Panc1 (cell line): ENCODE data around the gene KPNB1. TPM values are rescaled to one million over a fixed set of nuclear protein-coding genes. Genes with fewer than 3 reads are reported as not detected.

Experiments
- ATAC-seq: fragments of 200-7000 bp; cut with Tn5 transposase; 2 replicates; pipeline ENCODE4 v1.9.1; 2020; ENCODE audit warnings: mild to moderate bottlenecking, moderate library complexity
- BruUV-seq: library from RNA; stranded (reverse); fragments of 400-500 nt; replicated peaks from 2 replicates; lab custom pipeline; 2021; lab: Mats Ljungman, UMichigan
- CTCF ChIA-PET: fragments of 300-600 bp; sonication (Branson Sonifier 250); formaldehyde crosslinking; loops from one replicate; lab custom pipeline; 2022; ENCODE audit warnings: antibody characterized with exemption; lab: Charles Lee
- POLR2A ChIA-PET: fragments of 300-600 bp; sonication (Branson Sonifier 250); formaldehyde crosslinking; loops from one replicate; lab custom pipeline; 2022; ENCODE audit warnings: antibody characterized with exemption; lab: Charles Lee
- DNase-seq: peaks from one replicate; pipeline ENCODE4 v3.0.0-alpha.2; 2010; ENCODE audit warnings: low read depth, low spot score
- H3K27ac ChIP-seq: 2 replicates; pipeline ENCODE4 v1.5.1; 2011; ENCODE audit warnings: mild to moderate bottlenecking, low read length, inconsistent platforms
- H3K27me3 ChIP-seq: fragments of 200-500 bp; sonication (Bioruptor generic); 2 replicates; pipeline ENCODE4 v1.6.0; 2014; ENCODE audit warnings: low read length, inconsistent platforms; ENCODE audit not compliant: control insufficient read depth, insufficient read depth
- H3K36me3 ChIP-seq: fragments of 200-500 bp; sonication (Bioruptor generic); 2 replicates; pipeline ENCODE4 v1.5.1; 2014; ENCODE audit warnings: inconsistent platforms, mild to moderate bottlenecking, low read length, moderate library complexity; ENCODE audit not compliant: control insufficient read depth, insufficient read depth
- H3K4me1 ChIP-seq: 2 replicates; pipeline ENCODE4 v1.5.1; 2011; ENCODE audit warnings: inconsistent platforms, mild to moderate bottlenecking, low read length, moderate library complexity; ENCODE audit not compliant: control insufficient read depth, insufficient read depth
- H3K4me3 ChIP-seq, 2 experiments: 2 replicates each; pipeline ENCODE4 v1.5.1; 2011 to 2012; ENCODE audit warnings: low read depth in 2 of 2, low read length in 2 of 2, mild to moderate bottlenecking in 2 of 2, inconsistent platforms in 1 of 2, moderate library complexity in 1 of 2
- H3K9me3 ChIP-seq: fragments of 200-500 bp; sonication (Bioruptor generic); 2 replicates; pipeline ENCODE4 v1.5.1; 2014; ENCODE audit warnings: low read depth, mild to moderate bottlenecking, inconsistent platforms, low read length, moderate library complexity; ENCODE audit not compliant: control insufficient read depth, insufficient read depth
- POLR2AphosphoS5 ChIP-seq: IDR thresholded peaks from 2 replicates; pipeline ENCODE4 v1.6.1; 2012; ENCODE audit warnings: mild to moderate bottlenecking, low read depth, low read length, moderate library complexity
- SIN3A ChIP-seq: IDR thresholded peaks from 2 replicates; pipeline ENCODE4 v1.6.1; 2012; ENCODE audit warnings: low read depth, mild to moderate bottlenecking, low read length, moderate library complexity, borderline replicate concordance; ENCODE audit not compliant: insufficient read depth
- TCF7L2 ChIP-seq: IDR thresholded peaks from 2 replicates; pipeline ENCODE4 v1.6.1; 2011; ENCODE audit warnings: mild to moderate bottlenecking, low read depth, low read length, inconsistent platforms
- in situ Hi-C: cut with HindIII; loops from 2 replicates; pipeline ENCODE4 v1.10.0; 2016; ENCODE audit warnings: low sequenced_read_pairs, low pct_unique_long_range_greater_than_20kb
- intact Hi-C: fragments of 100-400 bp; cut with micrococcal nuclease; formaldehyde crosslinking; loops from one replicate; pipeline ENCODE4 v1.10.0; 2022; ENCODE audit not compliant: unreplicated experiment
- total RNA-seq: library from RNA; stranded (reverse); gene quantifications from one replicate; pipeline ENCODE4 v1.2.1, GENCODE V29; 2021; ENCODE audit not compliant: unreplicated experiment
- TF ChIP-seq, protein P1 (sequence below), 2 experiments: IDR thresholded peaks; 2 replicates each; pipeline ENCODE4 v1.6.1; 2011 to 2012; ENCODE audit warnings: low read depth in 2 of 2, control low read depth in 1 of 2, low read length in 1 of 2, mild to moderate bottlenecking in 1 of 2, moderate library complexity in 1 of 2; ENCODE audit not compliant: insufficient read depth in 1 of 2
- TF ChIP-seq, protein P2 (sequence below): fragments of 450-650 bp; IDR thresholded peaks from 2 replicates; pipeline ENCODE4 v1.5.1; 2017; ENCODE audit warnings: mild to moderate bottlenecking

Gene KPNB1
- total RNA-seq, 1 experiment from 2014 or later: 666 TPM

- no peaks in the 10 kb centered on the region for H3K9me3 ChIP-seq
- no peak overlapping the region for H3K4me3 ChIP-seq
- peaks cover 22% of the 10 kb centered on the region for H3K4me1 ChIP-seq
- in situ Hi-C loops (no loop called here), intact Hi-C loops (no loop called here)
- POLR2A ChIA-PET: interaction anchor here (0.6 kb wide), 2 partner anchors 48 to 239 kb away, joined by 3 to 8 read pairs; no protein-coding TSS in a partner anchor
- no peaks in the 10 kb centered on the region for H3K27me3 ChIP-seq
- peaks cover 29% of the 10 kb centered on the region for H3K36me3 ChIP-seq
- no peak overlapping the region for H3K27ac ChIP-seq
- no peak for ATAC-seq
- no TSS peak for BruUV-seq
- no peak for DNase-seq
- CTCF ChIA-PET: no interaction called here
- peak; percentile 82 for TF ChIP-seq POLR2AphosphoS5
- no peak for TF ChIP-seq SIN3A
These were observed 34.9 kb downstream of the KPNB1 start for GRCh38 chr17:47684535-47685193.

DNA sequence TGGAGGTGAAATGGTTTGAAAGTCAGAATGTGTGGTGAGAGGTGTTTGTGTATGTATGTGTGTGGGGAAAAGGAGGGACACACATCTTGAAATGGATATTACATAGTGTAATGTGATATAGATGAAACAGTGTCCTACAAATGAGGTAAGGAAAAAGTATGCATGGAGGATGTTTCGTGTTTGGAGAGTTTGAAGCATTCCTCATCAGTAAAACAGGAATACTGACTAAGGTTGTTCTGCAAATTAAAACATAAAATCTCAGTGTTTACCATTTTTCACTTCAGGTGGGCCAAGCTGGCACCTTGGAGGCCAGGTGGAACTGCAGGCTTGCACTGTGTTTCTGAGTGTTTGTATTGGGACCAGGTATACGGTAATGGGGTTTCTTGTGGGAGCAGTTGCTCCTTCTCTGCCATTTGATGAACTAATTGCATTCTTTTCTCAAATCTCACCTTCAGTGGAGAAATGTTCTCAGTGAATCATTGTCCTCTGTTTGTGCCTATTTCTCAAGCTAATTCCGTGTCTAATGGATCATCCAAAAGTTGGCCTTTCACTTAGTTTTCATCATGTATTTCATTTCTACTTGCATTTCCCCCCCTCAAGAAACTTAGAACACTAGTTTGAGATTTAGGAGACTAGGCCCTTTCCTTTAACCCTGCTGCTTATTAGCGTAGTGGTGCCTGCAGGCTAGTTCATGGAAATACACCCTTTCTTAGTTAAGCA is 36.0 kb downstream of the KPNB1 start:
- Histone ChIP-seq H3K36me3 (peaks cover 20% of the 10 kb centered on the region), H3K4me1 (peaks cover 22% of the 10 kb centered on the region), H3K9me3 (no peaks in the 10 kb centered on the region), H3K4me3 (no peak overlapping the region), H3K27ac (no peak overlapping the region), H3K27me3 (no peaks in the 10 kb centered on the region)
- intact Hi-C loops (no loop called here), in situ Hi-C loops (no loop called here)
- ChIA-PET POLR2A (interaction anchor here (0.6 kb wide), 1 partner anchor 47 kb away, joined by 8 read pairs; no protein-coding TSS in a partner anchor), CTCF (no interaction called here)
- BruUV-seq: no TSS peak
- DNase-seq (no peak), ATAC-seq (no peak)
- TF ChIP-seq, protein P1, sequence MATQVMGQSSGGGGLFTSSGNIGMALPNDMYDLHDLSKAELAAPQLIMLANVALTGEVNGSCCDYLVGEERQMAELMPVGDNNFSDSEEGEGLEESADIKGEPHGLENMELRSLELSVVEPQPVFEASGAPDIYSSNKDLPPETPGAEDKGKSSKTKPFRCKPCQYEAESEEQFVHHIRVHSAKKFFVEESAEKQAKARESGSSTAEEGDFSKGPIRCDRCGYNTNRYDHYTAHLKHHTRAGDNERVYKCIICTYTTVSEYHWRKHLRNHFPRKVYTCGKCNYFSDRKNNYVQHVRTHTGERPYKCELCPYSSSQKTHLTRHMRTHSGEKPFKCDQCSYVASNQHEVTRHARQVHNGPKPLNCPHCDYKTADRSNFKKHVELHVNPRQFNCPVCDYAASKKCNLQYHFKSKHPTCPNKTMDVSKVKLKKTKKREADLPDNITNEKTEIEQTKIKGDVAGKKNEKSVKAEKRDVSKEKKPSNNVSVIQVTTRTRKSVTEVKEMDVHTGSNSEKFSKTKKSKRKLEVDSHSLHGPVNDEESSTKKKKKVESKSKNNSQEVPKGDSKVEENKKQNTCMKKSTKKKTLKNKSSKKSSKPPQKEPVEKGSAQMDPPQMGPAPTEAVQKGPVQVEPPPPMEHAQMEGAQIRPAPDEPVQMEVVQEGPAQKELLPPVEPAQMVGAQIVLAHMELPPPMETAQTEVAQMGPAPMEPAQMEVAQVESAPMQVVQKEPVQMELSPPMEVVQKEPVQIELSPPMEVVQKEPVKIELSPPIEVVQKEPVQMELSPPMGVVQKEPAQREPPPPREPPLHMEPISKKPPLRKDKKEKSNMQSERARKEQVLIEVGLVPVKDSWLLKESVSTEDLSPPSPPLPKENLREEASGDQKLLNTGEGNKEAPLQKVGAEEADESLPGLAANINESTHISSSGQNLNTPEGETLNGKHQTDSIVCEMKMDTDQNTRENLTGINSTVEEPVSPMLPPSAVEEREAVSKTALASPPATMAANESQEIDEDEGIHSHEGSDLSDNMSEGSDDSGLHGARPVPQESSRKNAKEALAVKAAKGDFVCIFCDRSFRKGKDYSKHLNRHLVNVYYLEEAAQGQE (IDR thresholded peaks at IDR 0.05; ENCODE audit: insufficient read depth in 1 of 2, low read depth in 2 of 2, low read length in 1 of 2): no peak
- TF ChIP-seq SIN3A: no peak
- TF ChIP-seq, protein P2, sequence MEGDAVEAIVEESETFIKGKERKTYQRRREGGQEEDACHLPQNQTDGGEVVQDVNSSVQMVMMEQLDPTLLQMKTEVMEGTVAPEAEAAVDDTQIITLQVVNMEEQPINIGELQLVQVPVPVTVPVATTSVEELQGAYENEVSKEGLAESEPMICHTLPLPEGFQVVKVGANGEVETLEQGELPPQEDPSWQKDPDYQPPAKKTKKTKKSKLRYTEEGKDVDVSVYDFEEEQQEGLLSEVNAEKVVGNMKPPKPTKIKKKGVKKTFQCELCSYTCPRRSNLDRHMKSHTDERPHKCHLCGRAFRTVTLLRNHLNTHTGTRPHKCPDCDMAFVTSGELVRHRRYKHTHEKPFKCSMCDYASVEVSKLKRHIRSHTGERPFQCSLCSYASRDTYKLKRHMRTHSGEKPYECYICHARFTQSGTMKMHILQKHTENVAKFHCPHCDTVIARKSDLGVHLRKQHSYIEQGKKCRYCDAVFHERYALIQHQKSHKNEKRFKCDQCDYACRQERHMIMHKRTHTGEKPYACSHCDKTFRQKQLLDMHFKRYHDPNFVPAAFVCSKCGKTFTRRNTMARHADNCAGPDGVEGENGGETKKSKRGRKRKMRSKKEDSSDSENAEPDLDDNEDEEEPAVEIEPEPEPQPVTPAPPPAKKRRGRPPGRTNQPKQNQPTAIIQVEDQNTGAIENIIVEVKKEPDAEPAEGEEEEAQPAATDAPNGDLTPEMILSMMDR: no peak
- TF ChIP-seq TCF7L2: no peak
- no peak for TF ChIP-seq POLR2AphosphoS5

- in situ Hi-C loops: no loop called here
- Histone ChIP-seq H3K27me3 (no peaks in the 10 kb centered on the region), H3K4me3 (no peak overlapping the region), H3K27ac (no peak overlapping the region), H3K4me1 (peaks cover 22% of the 10 kb centered on the region), H3K9me3 (no peaks in the 10 kb centered on the region), H3K36me3 (peaks cover 19% of the 10 kb centered on the region)
- no peak for TF ChIP-seq SIN3A
- TF ChIP-seq, protein P2: no peak
- TF ChIP-seq TCF7L2: no peak
- BruUV-seq: no TSS peak
- intact Hi-C loops: no loop called here
- DNase-seq (no peak), ATAC-seq (no peak)
- ChIA-PET CTCF (no interaction called here), POLR2A (no interaction called here)
These were observed 36.5 kb downstream of the KPNB1 start for GRCh38 chr17:47686276-47686635.
